Measurements from ENCODE around the gene PC.
A peak's percentile ranks its signal among the peaks of the same experiment; 100 is the strongest.

The PC gene

GRCh38 chr11:66915866-66916265 lies 42.3 kb downstream of the PC start:
- no peak overlapping the region for H3K27ac ChIP-seq
- DNase-seq (ENCODE audit: low read depth, low spot score): no peak

GRCh38 chr11:66915046-66915832 lies 42.9 kb downstream of the PC start:
- no peak for DNase-seq (ENCODE audit: low read depth, low spot score)

GRCh38 chr11:66914505-66914904 lies 43.7 kb downstream of the PC start:
- no peak for DNase-seq (ENCODE audit: low read depth, low spot score)
- H3K27ac ChIP-seq: no peak overlapping the region

More at GRCh38 chr11:66915046-66915832, 42.9 kb downstream of the PC start:
- H3K27ac ChIP-seq: no peak overlapping the region

- no peak overlapping the region for H3K27ac ChIP-seq
These were observed 45.3 kb downstream of the PC start for GRCh38 chr11:66912911-66913310.

GRCh38 chr11:66912361-66912760 lies 45.8 kb downstream of the PC start:
- H3K27ac ChIP-seq: no peak overlapping the region
- DNase-seq (ENCODE audit: low read depth, low spot score): no peak

More at GRCh38 chr11:66912911-66913310, 45.3 kb downstream of the PC start:
- no peak for DNase-seq (ENCODE audit: low read depth, low spot score)

GRCh38 chr11:66910669-66911068 lies 47.5 kb downstream of the PC start:
- no peak for DNase-seq (ENCODE audit: low read depth, low spot score)
- no peak overlapping the region for H3K27ac ChIP-seq

GRCh38 chr11:66910016-66910415 lies 48.2 kb downstream of the PC start:
- no peak for DNase-seq (ENCODE audit: low read depth, low spot score)
- no peak overlapping the region for H3K27ac ChIP-seq

- no peak for DNase-seq (ENCODE audit: low read depth, low spot score)
- no peak overlapping the region for H3K27ac ChIP-seq
These were observed 49.0 kb downstream of the PC start for GRCh38 chr11:66909181-66909580.

- H3K27ac ChIP-seq: no peak overlapping the region
- DNase-seq (ENCODE audit: low read depth, low spot score): no peak
These were observed 50.2 kb downstream of the PC start for GRCh38 chr11:66907751-66908630.

GRCh38 chr11:66906061-66906733 lies 52.0 kb downstream of the PC start:
- DNase-seq (ENCODE audit: low read depth, low spot score): peak; percentile 75
- peak overlapping the region; percentile 97 for H3K27ac ChIP-seq

GRCh38 chr11:66905631-66906030 lies 52.6 kb downstream of the PC start:
- no peak for DNase-seq (ENCODE audit: low read depth, low spot score)
- H3K27ac ChIP-seq: peak overlapping the region; percentile 97

- H3K27ac ChIP-seq: peak overlapping the region; percentile 97
- DNase-seq (ENCODE audit: low read depth, low spot score): no peak
These were observed 53.1 kb downstream of the PC start for GRCh38 chr11:66904981-66905521.

- H3K27ac ChIP-seq: peak overlapping the region; percentile 97
- DNase-seq (ENCODE audit: low read depth, low spot score): no peak
These were observed 53.6 kb downstream of the PC start for GRCh38 chr11:66904561-66904960.

GRCh38 chr11:66904055-66904454 lies 54.1 kb downstream of the PC start:
- H3K27ac ChIP-seq: peak overlapping the region; percentile 97
- no peak for DNase-seq (ENCODE audit: low read depth, low spot score)

GRCh38 chr11:66902486-66903177 lies 55.6 kb downstream of the PC start:
- H3K27ac ChIP-seq: no peak overlapping the region
- DNase-seq (ENCODE audit: low read depth, low spot score): no peak

- DNase-seq (ENCODE audit: low read depth, low spot score): no peak
- no peak overlapping the region for H3K27ac ChIP-seq
These were observed 56.2 kb downstream of the PC start for GRCh38 chr11:66901964-66902390.

- H3K27ac ChIP-seq: no peak overlapping the region
- DNase-seq (ENCODE audit: low read depth, low spot score): no peak
These were observed 64.0 kb downstream of the PC start for GRCh38 chr11:66894141-66894540.

- H3K27ac ChIP-seq: peak overlapping the region; percentile 75
- no peak for DNase-seq (ENCODE audit: low read depth, low spot score)
These were observed 65.3 kb downstream of the PC start for GRCh38 chr11:66892911-66893310.

GRCh38 chr11:66891851-66892660 lies 66.1 kb downstream of the PC start:
- H3K27ac ChIP-seq: peak overlapping the region; percentile 75
- peak; percentile 87 for DNase-seq (ENCODE audit: low read depth, low spot score)
